NT2/D1 (cell line): ENCODE results near the gene U2AF1L4.
"Not testable (repeated sequence)": the region's sequence is repeated elsewhere in the genome, so short reads cannot be mapped to it uniquely, and the experiment has no call there.

Experiments used
- DNase-seq: peaks from one replicate; pipeline ENCODE4 v3.0.0-alpha.2; 2011; ENCODE audit warnings: low read depth, low spot score
- H3K27me3 ChIP-seq: 2 replicates; pipeline ENCODE4 v1.6.0; 2011; ENCODE audit warnings: mild to moderate bottlenecking; ENCODE audit not compliant: insufficient read length, insufficient read depth
- H3K36me3 ChIP-seq: 2 replicates; pipeline ENCODE4 v1.6.1; 2011; ENCODE audit warnings: mild to moderate bottlenecking, low read length, mixed read lengths; ENCODE audit not compliant: insufficient read depth, insufficient read length
- H3K4me1 ChIP-seq: 2 replicates; pipeline ENCODE4 v1.5.1; 2011; ENCODE audit not compliant: insufficient read depth, insufficient read length
- H3K4me3 ChIP-seq: 2 replicates; pipeline ENCODE4 v1.5.1; 2011; ENCODE audit warnings: low read depth; ENCODE audit not compliant: insufficient read length
- H3K9ac ChIP-seq: 2 replicates; pipeline ENCODE4 v1.6.0; 2011; ENCODE audit warnings: low read depth; ENCODE audit not compliant: insufficient read length
- H3K9me3 ChIP-seq: 2 replicates; pipeline ENCODE4 v1.5.1; 2011; ENCODE audit warnings: mild to moderate bottlenecking, low read length; ENCODE audit not compliant: insufficient read depth
- SUZ12 ChIP-seq: IDR thresholded peaks from 2 replicates; pipeline ENCODE4 v1.6.1; 2011; ENCODE audit not compliant: insufficient read length, insufficient read depth; ENCODE audit errors: extremely low read depth
- YY1 ChIP-seq: IDR thresholded peaks from 2 replicates; pipeline ENCODE4 v1.6.1; 2011; ENCODE audit not compliant: insufficient read length, insufficient read depth
- ZNF274 ChIP-seq: IDR thresholded peaks from 2 replicates; pipeline ENCODE4 v1.6.1; 2011; ENCODE audit warnings: mild to moderate bottlenecking, low read depth, low read length

The U2AF1L4 gene

DNA sequence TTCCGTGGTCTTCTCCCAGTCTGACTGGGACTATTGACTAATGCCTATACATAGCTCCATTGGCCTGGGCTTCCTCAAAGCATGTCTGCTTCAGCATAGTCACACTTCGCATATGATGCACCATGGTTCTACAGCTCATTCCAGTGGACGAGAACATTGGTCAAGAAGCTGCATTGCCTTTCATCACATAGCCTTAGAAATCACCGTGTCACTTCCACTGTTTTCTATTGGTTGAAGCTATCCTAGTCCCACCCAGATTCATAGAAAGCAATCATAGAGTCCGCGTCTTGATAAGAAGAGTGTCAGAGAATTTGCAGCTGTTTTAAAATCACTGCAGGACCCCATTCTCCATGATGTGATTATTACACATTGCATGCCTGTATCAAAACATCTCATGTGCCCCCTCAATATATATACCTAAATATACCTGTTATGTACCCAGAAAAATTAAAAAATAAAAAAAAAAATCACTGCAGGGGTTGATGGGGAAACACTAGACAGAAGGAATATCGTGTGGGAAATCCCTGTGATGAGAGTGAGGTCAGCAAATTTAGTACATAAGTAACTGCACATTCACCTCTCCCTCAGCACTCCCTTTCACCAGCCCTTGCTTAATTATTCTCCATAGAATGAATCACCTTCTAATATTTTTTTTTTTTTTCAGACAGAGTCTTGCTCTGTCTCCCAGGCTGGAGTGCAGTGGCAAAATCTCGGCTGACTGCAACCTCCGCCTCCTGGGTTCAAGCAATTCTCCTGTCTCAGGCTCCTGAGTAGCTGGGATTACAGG lies 28.0 kb upstream of the U2AF1L4 start:
- no peak overlapping the region for H3K4me3 ChIP-seq
- peaks cover 16% of the 10 kb centered on the region for H3K4me1 ChIP-seq
- peaks cover 9% of the 10 kb centered on the region for H3K36me3 ChIP-seq
- H3K27me3 ChIP-seq = peaks cover 19% of the 10 kb centered on the region
- no peak overlapping the region for H3K9ac ChIP-seq
- TF ChIP-seq ZNF274 (no peak), SUZ12 (no peak), YY1 (no peak)
- no peak for DNase-seq
- no peaks in the 10 kb centered on the region for H3K9me3 ChIP-seq

DNA sequence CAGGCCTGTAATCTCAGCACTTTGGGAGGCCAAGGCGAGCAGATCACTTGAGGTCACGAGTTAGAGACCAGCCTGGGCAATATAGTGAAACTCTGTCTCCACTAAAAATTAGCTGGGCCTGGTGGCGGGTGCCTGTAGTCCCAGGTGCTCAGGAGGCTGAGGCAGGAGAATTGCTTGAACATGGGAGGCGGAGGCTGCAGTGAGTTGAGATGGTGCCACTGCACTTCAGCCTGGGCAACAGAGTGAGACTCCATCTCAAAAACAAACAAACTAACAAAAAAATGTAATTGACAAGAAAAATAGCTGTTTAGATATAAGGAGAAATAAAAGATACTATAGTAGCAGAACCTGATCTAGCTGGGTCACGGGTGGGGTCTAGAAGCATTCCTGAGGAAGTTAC lies 27.1 kb upstream of the U2AF1L4 start:
- H3K36me3 ChIP-seq = peaks cover 12% of the 10 kb centered on the region
- H3K4me3 ChIP-seq, H3K9me3 ChIP-seq, DNase-seq, H3K9ac ChIP-seq: not testable (repeated sequence)
- H3K4me1 ChIP-seq = peaks cover 16% of the 10 kb centered on the region
- peaks cover 13% of the 10 kb centered on the region for H3K27me3 ChIP-seq

- no peak for DNase-seq
- Histone ChIP-seq H3K27me3 (no peaks in the 10 kb centered on the region), H3K9ac (peak overlapping the region; percentile 32), H3K36me3 (peaks cover 28% of the 10 kb centered on the region), H3K9me3 (no peaks in the 10 kb centered on the region), H3K4me1 (peaks cover 6% of the 10 kb centered on the region), H3K4me3 (no peak overlapping the region)
- no peak for TF ChIP-seq SUZ12
- TF ChIP-seq YY1 = no peak
- no peak for TF ChIP-seq ZNF274
Measured at GRCh38 chr19:35768082-35768421, 22.8 kb upstream of the U2AF1L4 start.

DNA sequence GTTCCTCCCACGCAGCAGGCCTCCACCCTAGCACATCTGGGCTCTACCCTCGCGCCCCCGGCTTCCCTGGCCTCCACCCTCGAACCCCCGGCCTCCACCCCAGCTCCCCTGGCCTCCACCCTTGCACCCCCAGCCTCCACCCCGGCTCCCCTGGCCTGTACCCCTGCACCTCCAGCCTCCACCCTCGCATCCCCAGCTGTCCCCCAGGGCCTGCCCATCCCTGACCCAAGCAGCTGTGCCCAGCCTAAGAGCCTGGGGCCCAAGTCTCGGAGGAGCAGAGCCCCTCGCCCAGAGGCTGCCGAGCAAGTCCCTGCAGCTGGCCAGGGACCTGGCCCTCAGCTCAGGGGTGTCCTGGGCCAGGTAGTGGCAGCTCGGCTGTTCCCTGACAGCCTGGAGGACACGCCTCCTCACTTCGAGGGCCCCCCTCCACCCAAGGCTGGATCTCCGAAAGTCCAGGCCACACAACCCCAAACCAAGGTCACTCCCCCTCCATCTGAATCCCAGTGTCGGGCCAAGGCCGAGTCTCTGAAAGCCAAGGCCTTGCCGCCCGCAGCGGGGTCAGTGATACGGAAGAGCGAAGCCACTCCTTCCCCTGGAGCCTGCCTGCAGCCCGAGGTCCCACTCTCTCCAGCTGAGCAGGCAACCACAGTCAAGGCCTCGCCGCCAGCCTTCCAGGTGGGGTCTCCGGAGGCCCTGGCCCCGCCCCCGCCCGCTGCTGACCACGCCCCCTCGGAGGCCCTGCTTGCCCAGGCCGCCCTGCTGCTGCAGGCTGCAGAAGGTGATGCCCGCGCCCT lies 22.3 kb upstream of the U2AF1L4 start:
- H3K9ac ChIP-seq = peak overlapping the region; percentile 56
- TF ChIP-seq ZNF274 = no peak
- TF ChIP-seq SUZ12 = no peak
- no peak for TF ChIP-seq YY1
- H3K9me3 ChIP-seq = no peaks in the 10 kb centered on the region
- H3K4me3 ChIP-seq = no peak overlapping the region
- no peaks in the 10 kb centered on the region for H3K27me3 ChIP-seq
- peaks cover 6% of the 10 kb centered on the region for H3K4me1 ChIP-seq
- H3K36me3 ChIP-seq = peaks cover 31% of the 10 kb centered on the region
- DNase-seq = no peak

GRCh38 chr19:35766571-35767104 lies 21.4 kb upstream of the U2AF1L4 start:
- H3K9me3 ChIP-seq = no peaks in the 10 kb centered on the region
- H3K9ac ChIP-seq = no peak overlapping the region
- H3K4me3 ChIP-seq = no peak overlapping the region
- H3K36me3 ChIP-seq = peaks cover 39% of the 10 kb centered on the region
- H3K4me1 ChIP-seq = peaks cover 6% of the 10 kb centered on the region
- DNase-seq = no peak
- no peaks in the 10 kb centered on the region for H3K27me3 ChIP-seq
- TF ChIP-seq YY1 (no peak), ZNF274 (no peak)

GRCh38 chr19:35764432-35765315 lies 19.5 kb upstream of the U2AF1L4 start:
- no peak overlapping the region for H3K4me3 ChIP-seq
- no peak for DNase-seq
- H3K9me3 ChIP-seq = no peaks in the 10 kb centered on the region
- peaks cover 8% of the 10 kb centered on the region for H3K4me1 ChIP-seq
- no peaks in the 10 kb centered on the region for H3K27me3 ChIP-seq
- peaks cover 54% of the 10 kb centered on the region for H3K36me3 ChIP-seq
- no peak overlapping the region for H3K9ac ChIP-seq
- TF ChIP-seq SUZ12 = no peak
- no peak for TF ChIP-seq YY1
- TF ChIP-seq ZNF274 = no peak
